DND-41 (cell line): ENCODE measurements around the gene LGI1.

Experiments used
- CTCF ChIP-seq: IDR thresholded peaks from 2 replicates; pipeline ENCODE4 v1.5.1; 2012; ENCODE audit warnings: borderline replicate concordance, low read length, moderate library complexity, mild to moderate bottlenecking; ENCODE audit not compliant: poor library complexity, severe bottlenecking; ENCODE audit errors: extremely low read depth
- EZH2 ChIP-seq: IDR thresholded peaks from 3 replicates; pipeline ENCODE4 v1.6.1; 2012; ENCODE audit warnings: borderline replicate concordance, low read depth, mild to moderate bottlenecking, moderate library complexity, low read length, inconsistent platforms; ENCODE audit not compliant: severe bottlenecking

DNA sequence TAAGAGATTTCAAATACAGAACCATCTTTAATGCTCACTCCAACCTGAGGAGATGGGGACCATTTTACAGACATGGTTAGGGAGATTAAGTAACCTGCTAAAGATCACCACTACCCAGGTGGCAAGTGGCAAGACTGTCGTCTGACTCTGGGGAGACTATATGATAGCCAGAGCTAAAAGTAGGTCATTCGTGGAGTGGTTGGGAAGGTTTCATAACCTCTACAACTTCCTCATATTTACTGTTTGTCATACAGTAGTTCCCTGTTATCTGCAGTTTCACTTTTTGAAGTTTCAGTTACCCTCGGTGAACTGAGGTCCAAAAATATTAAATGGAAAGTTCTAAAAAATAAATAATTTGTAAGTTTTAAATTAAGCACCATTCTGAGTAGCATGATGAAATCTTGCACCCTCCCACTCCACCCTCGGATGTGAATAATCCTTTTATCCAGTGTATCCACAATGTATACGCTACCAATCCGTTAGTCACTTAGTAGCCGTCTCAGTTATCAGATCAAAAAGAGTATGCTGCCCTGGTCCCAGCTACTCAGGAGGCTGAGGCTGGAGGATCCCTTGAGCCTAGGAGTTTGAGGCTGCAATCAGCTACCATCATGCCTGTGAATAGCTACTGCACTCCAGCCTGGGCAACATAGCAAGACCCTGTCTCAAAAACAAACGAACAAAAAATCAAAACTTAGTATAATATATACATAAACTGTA is 14.9 kb upstream of the LGI1 start:
- TF ChIP-seq CTCF (no peak), EZH2 (no peak)
